ENCODE measurements around the gene RUNDC3A.

The RUNDC3A gene

GRCh38 chr17:44283344-44284023, 24.9 kb upstream of the RUNDC3A start:
- no peak for DNase-seq (ENCODE audit: low read depth in 1 of 2, low spot score in 1 of 2)

- DNase-seq (ENCODE audit: low read depth in 1 of 2, low spot score in 1 of 2) = no peak
Measured at GRCh38 chr17:44284024-44284400, 24.4 kb upstream of the RUNDC3A start.

GRCh38 chr17:44287651-44288050, 20.8 kb upstream of the RUNDC3A start:
- no peak for DNase-seq (ENCODE audit: low read depth in 1 of 2, low spot score in 1 of 2)

- DNase-seq (ENCODE audit: low read depth in 1 of 2, low spot score in 1 of 2) = no peak
Measured at GRCh38 chr17:44293509-44294226, 14.7 kb upstream of the RUNDC3A start.

GRCh38 chr17:44297975-44298374, 10.4 kb upstream of the RUNDC3A start:
- DNase-seq (ENCODE audit: low read depth in 1 of 2, low spot score in 1 of 2) = no peak

GRCh38 chr17:44304651-44305050, 3.8 kb upstream of the RUNDC3A start:
- no peak for DNase-seq (ENCODE audit: low read depth in 1 of 2, low spot score in 1 of 2)

GRCh38 chr17:44307387-44308186, 814 bp upstream of the RUNDC3A start:
- DNase-seq (ENCODE audit: low read depth in 1 of 2, low spot score in 1 of 2) = no peak

GRCh38 chr17:44308865-44309264, 464 bp downstream of the RUNDC3A start:
- DNase-seq (ENCODE audit: low read depth in 1 of 2, low spot score in 1 of 2) = no peak

GRCh38 chr17:44309472-44309871, 1.1 kb downstream of the RUNDC3A start:
- no peak for DNase-seq (ENCODE audit: low read depth in 1 of 2, low spot score in 1 of 2)

- no peak for DNase-seq (ENCODE audit: low read depth in 1 of 2, low spot score in 1 of 2)
Measured at GRCh38 chr17:44310188-44310587, 1.8 kb downstream of the RUNDC3A start.

- no peak for DNase-seq (ENCODE audit: low read depth in 1 of 2, low spot score in 1 of 2)
Measured at GRCh38 chr17:44310609-44311376, 2.4 kb downstream of the RUNDC3A start.

- no peak for DNase-seq (ENCODE audit: low read depth in 1 of 2, low spot score in 1 of 2)
Measured at GRCh38 chr17:44311562-44312181, 3.3 kb downstream of the RUNDC3A start.

- DNase-seq (ENCODE audit: low read depth in 1 of 2, low spot score in 1 of 2) = no peak
Measured at GRCh38 chr17:44312396-44313104, 4.1 kb downstream of the RUNDC3A start.

GRCh38 chr17:44314031-44314430, 5.6 kb downstream of the RUNDC3A start:
- DNase-seq (ENCODE audit: low read depth in 1 of 2, low spot score in 1 of 2) = no peak

- no peak for DNase-seq (ENCODE audit: low read depth in 1 of 2, low spot score in 1 of 2)
Measured at GRCh38 chr17:44314524-44314868, 6.1 kb downstream of the RUNDC3A start.

GRCh38 chr17:44314869-44315661, 6.7 kb downstream of the RUNDC3A start:
- no peak for DNase-seq (ENCODE audit: low read depth in 1 of 2, low spot score in 1 of 2)

GRCh38 chr17:44315760-44316731, 7.6 kb downstream of the RUNDC3A start:
- DNase-seq (ENCODE audit: low read depth in 1 of 2, low spot score in 1 of 2) = no peak

- no peak for DNase-seq (ENCODE audit: low read depth in 1 of 2, low spot score in 1 of 2)
Measured at GRCh38 chr17:44317545-44317944, 9.1 kb downstream of the RUNDC3A start.

Measured in activated T-helper 1 cell treated with anti-CD3 and anti-CD28 coated beads, Interleukin-2, amount 50 U/mL, for 16 hours (primary cell).